HCEC 1CT (cell line): ENCODE results near the gene ASPHD1.
"Not testable (repeated sequence)": the region's sequence is repeated elsewhere in the genome, so short reads cannot be mapped to it uniquely, and the experiment has no call there.

Source experiments
- DNase-seq: peaks from one replicate; pipeline ENCODE4 v3.0.0-alpha.2; 2017

The ASPHD1 gene, protein sequence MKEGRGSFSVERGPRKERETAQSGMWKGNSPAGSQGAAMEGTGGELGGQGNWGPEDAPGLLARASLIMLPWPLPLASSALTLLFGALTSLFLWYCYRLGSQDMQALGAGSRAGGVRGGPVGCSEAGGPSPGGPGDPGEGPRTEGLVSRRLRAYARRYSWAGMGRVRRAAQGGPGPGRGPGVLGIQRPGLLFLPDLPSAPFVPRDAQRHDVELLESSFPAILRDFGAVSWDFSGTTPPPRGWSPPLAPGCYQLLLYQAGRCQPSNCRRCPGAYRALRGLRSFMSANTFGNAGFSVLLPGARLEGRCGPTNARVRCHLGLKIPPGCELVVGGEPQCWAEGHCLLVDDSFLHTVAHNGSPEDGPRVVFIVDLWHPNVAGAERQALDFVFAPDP

DNA sequence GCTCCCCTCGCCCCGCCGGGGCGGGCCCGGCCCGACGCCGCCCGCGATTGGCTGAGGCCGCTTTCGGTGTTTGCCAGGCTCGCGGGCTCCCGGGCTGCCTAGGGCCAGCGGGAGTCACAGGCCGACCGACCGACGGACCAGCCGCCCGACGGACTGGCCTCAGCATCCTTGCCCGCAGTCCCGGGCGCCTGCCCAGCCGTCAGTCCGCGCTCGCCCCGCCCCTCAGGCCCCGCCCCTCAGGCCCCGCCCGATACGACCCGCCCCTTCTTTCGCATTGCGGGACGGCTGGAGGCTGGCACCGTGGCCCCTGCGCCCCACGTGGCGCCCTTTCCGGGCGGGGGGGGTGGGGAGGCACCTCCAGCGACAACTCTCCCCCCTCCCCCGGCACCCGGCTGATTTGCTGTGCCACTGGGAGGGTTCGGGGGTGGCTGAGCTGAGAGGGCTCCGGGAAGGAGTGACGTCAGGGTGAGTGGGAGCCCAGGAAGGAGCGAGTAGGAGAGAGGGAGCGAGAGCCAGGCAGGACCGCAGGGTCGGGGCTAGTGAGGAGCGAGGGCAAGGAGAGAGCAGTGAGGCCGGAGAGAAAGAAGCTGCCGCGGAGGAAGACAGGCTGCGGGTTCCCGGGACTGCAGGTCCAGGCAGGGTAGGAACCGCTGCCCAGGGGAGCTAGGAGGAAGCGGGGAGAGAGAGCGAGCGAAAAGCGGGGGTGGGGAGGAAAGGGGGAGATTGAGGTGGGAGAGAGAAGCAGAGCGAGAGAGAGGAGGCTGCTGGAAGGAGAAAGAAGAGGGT is at the start of gene ASPHD1:
Gene ASPHD1, plus strand, starts transcription at position 387 of the 786 bp plus-strand sequence. CDS start 484 bp downstream, outside the sequence.
- peak; percentile 77 for DNase-seq

DNA sequence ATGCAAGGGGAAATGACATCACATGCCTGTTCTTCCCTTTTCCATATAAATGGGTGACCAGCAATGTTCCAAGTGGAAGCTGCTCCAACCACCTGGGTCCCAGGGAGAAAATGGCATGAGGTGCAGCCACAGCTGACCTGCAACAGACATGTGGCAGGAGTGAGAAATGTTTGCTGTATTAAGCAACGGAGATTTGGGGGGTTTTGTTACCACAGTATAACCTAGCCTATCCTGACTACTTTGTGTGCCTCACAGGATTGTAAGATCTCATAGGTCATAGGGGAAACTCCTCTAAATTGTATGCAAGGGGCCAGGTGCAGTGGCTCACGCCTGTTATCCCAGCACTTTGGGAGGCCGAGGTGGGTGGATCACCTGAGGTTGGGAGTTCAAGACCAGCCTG is 49.3 kb upstream of the ASPHD1 start:
- DNase-seq = no peak

DNA sequence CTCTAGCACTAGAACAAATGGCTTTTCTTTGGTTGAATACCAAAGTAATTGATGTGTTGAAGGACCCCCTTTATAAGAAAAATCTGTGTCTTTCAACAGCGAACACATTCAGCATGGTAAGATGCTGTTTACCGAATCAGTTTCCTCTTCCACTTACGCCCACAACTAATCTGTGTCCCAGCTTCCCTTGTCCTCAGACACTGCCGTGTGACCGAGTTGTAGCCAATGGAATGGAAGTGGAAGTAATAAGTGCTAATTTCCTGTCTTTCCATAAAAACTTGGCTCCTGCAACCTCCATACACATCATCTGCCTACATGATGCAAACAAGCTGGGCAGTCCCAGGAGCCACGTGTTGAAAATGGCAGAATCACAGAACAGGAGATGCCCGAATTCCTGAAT is 47.6 kb upstream of the ASPHD1 start:
- peak; percentile 54 for DNase-seq

DNA sequence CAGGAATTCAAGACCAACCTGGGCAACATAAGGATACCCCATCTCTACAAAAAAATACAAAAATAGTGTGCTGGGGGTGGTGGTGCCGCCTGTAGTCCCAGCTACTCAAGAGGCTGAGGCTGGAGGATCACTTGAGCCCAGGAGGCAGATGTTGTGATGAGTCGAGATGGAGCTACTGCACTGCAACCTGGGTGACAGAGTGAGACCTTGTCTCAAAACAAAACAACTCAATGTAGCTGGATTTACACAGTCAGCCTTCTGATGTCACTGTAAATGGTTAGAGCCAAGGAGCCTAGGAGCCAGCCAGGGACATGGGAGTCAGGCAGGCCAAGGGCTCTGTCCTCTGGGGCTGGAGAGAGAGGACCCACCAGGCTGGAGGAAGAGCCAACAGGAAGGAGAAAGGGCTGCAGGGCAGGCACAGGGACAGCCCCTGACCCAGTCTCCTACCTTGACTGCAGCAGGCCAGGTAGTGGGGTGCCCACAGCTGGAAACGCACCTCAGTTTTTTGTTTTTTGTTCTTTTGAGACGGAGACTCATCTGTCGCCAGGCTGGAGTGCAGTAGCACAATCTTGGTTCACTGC is 45.7 kb upstream of the ASPHD1 start:
- no peak for DNase-seq

DNA sequence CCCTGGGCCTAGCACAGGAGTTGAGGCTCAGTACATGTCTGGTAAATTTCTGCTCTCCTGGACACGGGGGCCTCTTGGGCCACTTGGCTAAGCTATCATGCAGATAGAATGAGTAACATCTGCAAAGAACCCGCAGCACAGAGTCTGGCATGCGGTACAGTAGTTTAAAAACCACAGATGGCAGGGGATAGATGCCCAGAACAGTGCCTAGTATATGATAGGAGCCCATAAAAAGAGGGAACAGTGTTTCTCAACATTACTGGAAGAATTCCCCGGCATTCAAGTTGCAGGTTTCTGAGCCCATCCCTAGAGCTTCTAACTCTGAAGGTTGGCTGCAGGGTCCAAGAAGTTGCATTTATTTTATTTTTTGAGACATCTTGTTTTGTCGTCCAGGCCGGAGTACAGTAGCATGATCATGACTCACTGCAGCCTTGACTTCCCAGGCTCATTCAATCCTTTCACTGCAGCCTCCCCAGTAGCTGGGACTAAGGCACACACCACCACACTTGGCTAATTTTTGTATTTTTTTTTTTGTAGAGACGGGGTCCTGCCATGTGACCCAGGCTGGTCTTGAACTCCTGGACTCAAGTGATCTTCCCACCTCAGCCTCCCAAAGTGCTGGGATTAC is 43.0 kb upstream of the ASPHD1 start:
- peak; percentile 26 for DNase-seq

DNA sequence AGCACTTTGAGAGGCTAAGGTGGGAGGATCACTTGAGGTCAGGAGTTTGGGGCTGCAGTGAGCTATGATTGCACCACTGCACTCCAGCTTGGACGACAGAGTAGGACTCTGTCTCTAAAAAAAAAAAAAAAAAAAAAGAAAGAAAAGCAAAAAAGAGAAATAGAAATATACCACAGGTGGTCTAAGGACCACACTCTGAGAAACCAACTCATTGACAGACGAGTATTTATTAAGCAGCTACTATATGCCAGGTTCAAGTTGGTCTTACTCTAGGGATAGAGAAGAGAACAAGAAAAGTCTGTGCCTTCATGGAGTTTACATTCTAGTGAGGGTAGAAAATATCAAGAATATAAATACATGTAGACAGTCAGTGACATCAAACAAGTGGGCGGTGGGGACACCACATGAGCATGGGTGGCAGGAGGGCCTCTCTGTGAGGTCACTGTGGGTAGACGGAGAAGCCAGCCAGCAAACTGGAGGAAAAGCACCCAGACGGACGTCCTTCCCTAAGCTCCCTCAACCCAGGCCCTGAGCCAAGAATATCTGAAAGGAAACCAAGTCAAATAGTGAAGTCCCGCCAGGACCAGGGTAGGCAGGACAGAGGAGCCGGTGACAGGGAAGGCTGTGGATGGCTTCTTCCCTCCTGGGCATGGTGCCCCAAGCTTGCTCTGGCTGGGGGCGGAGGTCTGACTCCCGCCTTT is 42.0 kb upstream of the ASPHD1 start:
- DNase-seq = no peak

DNA sequence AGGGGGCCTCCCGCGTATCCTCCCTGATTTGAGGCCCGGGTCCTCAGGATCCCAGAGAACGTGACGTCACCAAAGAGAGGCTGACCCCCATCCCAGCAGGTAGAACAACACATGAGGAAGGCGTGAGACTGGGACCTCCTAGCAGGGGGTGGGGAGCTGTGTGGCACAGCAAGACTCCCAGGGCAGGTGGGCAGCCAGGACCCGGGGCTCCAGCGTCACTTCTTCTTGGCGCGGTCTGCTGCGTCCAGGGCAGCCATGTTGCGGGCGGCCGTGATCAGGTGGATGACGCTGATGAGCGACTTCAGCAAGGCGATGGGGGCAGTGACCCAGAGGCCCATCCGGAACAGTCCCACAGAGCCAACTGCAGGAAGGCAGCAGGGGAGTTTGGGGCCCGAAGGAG is 41.3 kb upstream of the ASPHD1 start:
- no peak for DNase-seq

DNA sequence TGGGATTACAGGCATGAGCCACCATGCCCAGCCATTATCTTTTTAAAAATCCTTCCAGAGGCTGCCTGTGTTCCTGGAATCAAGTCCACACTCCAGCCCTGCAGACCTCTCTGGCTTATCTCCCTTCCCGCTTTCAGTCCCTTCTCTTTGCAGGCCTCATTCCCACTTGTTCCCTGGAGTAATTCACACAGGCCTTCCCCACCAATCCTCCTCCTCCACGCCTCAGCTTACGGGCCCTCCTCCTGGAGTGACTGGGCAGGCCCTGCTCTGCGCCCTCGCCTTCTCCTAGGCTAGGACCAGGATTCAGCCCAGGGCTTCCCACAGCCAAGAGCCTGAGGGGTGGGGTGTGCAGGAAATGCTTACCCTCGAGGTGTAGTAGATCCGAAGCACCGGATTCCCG is 40.1 kb upstream of the ASPHD1 start:
- no peak for DNase-seq

DNA sequence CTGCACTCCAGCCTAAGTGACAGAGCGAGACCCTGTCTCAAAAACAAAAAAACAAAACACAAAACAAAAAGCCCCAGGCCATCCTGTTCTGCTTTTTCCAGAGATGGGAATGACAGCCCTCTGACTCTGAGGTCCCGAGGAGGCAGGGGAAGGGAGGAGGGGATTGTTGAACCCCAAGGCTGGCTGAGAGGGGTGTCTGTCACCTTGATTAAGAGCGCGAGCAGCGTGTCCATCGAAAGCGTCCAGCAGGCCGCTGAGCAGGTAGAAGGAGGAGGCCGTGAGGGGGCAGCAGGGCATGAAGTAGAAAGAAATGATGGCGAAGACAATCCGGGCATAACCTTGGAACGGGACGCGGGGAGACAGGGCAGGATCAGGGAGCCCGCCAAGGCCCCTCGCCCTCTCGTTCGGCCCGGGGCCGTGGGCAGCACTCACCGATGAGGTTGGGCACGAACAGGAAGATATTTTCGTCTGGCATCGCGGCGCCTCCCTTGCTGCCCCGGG is 37.9 kb upstream of the ASPHD1 start:
- DNase-seq = no peak

DNA sequence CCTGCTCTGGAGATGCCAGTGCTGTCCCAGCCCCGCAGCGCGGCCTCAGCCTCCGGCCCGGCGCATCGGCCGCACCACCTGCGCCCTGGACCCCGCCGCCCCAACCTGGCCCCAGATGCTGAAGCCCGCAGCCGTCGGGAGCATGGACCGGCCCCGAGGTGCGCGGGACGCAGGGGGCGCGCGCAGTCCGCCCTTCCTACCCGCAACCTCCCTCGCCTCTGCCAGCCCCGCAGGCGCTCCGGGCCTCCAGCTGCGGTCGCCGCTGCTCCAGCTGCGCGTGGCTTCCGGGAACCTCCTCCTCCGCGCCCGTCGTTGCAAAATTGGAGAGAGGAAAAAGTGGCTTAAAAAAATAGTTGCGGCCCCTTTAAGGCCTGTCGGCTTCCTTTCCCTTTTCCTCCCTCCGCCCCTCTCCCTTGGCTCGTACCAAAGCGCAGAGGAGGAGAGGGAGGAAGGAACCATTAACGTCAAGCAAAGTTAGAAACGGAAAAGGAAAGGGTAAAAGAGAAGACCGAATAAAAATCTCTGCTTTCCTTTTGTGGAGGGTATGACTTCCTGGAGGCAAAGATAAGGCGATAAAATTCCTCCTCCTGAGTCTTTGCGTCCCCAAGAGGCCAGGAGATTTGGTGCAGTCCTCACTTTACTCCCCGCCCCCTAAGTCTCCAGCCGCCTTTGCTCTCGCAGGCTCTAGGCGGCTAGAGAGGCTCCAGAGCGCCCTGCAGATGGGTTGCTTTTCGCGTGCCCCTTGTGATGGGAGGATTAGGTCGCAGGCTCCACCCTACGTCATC is 37.2 kb upstream of the ASPHD1 start, which contains the start of gene CDIPT:
Gene CDIPT, minus strand, starts transcription at position 343 of the 785 bp plus-strand sequence. CDS start 369 bp downstream, outside the sequence.
- DNase-seq = peak; percentile 98

DNA sequence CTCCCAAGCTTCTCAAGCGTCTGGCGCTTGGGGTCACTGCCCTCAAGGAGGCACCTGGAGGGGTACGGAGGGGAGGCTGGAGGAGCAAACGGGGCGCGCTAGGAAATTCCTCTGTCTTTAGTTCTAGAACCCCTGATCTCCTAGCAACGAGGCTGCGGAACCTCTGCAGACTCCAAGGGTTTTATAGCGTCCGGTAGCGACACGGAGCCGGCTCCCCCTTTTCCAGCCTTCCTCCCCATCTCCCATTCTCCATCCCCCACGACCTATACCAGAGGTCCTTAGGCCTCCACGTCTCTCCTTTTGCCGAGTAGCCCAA is 36.7 kb upstream of the ASPHD1 start:
- DNase-seq = no peak

DNA sequence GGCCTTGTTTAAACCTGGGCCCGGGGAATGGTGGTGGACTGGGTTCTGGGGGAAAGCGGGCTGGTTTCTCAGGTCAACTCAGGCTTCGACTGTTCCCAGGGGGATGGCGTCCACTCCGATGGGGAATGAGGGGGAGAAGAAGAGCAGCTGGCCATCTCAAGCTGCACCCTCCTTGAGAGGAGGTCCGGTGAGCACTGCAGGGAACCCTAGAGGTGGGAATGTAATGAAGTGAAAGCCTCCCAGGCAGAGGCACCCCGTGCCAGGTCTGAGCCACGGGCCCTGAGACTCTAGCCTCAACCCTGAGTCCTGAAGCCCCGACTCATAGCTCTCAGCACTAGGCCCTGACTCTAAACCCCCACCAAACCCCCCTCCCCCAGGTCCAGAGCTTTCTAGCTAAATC is 36.1 kb upstream of the ASPHD1 start:
- DNase-seq = no peak

DNA sequence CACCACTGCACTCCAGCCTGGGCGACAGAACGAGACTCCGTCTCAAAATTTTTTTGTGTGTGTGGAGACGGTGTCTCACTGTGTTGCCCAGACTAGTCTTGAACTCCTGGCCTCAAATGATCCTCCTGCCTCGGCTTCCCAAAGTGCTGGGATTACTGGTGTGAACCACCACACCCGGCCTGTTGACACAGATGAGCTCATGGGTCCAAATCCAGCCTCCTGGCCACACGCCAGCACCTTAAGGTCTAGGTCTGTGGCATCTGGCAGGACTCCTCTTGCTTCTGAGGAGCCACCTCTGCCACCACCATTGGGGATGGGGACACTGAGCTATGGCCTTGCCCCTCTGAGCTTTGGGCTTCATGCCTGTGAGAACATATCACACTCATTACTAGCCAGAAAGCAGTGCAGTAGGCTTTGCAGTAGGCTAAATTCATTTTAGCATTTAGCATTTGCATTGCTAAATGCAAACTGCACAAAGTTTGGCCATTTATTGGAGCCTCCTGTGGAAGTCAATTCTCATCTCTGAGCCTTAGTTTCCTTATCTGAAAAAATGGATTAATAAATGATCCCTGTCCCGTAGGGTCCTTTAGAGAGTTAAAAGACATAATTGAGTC is 31.8 kb upstream of the ASPHD1 start:
- DNase-seq = no peak

DNA sequence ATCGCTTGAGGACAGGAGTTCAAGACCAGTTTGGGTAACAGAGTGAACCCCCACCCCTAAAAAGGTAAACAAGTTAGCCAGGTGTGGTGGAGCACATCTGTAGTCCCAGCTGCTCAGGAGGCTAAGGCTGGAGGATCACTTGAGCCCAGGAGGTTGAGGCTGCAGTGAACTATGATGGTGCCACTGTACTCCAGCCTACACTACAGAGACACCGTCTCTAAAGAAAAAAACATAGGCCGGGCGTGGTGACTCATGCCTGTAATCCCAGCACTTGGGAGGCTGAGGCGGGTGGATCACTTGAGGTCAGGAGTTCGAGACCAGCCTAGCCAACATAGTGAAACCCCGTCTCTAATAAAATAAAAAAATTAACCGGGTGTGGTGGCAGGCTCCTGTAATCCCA is 31.2 kb upstream of the ASPHD1 start:
- not testable (repeated sequence) for DNase-seq

DNA sequence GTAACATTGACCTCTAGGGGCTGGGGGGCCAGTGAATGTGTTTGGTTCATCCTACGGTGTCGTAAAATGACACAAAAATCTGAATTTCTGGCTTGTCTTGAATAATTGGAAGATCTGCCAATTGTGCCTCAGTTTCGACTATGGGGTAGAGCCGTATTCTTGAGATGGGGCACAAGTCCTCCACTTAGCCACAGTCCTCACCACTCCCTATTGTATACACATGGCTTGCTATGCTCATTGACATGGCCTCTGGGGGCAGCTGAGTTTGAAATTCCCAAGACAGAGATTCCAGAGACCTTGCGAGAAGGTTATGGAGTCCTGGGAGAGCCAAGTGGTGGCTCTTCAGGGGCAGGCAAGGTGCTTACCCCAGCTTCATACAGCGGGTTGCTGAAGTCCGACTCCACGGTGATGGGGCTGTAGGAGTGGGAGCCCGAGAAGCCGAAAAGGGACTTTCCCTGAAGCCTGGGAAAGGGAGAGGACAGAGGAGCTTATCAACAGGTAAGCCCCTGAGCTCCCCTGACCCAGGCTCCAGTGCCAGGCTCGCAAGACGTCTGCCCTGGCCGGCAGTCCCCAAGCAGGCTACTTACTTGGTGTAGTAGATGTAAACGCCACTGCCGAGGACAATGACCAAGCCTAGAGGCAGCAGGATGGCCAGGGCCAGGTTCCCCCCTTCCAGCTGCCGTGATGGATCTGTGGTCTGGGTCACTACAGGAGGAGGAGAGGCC is 28.3 kb upstream of the ASPHD1 start:
- DNase-seq = no peak

DNA sequence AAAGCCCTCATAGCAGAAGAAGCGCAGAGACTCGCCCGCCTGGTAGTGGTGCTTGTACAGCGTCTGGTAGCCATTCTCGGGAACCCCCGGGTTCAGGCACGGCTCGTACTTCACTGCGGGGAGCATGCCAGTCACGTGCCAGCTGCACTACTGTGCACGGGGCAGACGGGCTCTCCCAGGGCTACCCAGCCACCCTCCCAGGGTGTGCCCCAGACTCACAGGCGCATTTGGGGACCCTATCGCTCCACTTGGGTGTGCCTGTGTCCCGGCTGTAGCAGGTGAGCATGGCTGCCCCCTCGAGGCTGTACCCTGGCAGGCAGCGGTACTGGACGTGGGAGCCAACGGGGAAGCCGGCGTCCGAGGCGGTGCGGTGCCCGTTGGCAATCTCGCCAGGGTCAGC is 27.0 kb upstream of the ASPHD1 start:
- no peak for DNase-seq

DNA sequence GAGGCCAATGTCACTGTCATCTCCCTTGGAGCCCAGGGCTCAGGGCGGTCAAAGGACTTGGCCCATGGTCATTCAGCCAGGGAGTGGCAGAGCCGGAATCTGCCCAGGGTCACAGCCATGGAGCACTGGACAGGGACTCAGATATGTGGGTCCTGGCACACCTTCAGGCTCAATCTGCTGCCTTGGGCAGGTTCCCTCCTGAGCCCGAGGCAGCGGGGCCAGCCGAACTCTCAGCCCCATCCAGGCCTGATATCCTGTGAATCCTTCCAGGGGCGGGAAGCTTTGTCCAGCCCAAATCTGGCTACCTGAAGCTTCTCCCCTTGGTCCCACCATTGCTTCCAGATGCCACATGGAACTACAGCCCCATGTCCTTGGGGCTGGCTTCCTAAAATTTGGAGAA is 25.1 kb upstream of the ASPHD1 start:
- no peak for DNase-seq

DNA sequence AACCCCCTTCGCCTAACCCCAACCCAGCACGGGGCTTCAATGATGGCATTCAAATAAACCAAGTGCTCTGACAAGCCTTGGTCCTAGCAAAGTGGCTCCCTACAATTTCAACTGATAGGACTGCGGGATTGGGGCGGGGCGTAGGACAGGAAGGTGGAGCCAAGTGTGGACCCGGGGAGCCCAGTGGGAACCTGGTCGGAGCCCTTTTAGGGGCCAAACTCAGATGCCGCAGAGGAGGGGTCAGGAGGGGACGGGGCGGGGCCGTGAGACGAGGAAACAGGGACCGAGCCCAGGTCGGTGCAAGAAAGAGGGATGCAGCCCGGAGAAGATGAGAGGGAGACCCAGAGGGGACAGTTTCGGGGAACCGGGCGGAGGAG is 24.1 kb upstream of the ASPHD1 start:
- DNase-seq = no peak

DNA sequence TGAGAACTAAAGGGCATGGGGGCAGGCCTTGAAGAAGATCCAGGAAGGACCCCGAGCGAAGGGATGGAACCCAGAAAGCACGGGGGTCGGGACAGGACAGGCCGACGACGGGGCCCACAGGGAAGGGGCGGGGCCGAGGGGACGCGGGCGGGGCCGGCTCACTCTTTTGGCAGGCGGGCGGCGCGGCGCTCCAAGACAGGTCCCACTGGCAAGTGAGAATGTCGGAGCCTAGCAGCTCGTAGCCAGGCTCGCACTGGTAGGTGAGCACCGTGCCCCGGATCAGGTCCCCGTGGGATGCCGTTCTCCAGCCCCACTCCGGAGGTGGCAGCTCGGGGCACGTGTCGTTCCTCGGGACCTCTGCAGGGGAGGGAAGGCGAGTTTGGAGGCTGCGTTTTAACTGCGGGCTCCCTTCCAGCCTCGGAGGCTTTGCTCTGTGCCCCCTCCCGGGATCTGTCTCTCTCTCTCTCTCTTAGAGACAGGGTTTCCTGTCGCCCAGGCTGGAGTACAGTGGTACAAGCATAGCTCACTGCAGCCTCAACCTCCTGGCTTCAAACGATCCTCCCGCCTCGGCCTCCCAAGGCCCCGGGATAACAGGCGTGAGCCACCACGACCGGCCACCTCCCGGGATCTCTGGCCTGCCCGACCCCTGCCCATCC is 23.6 kb upstream of the ASPHD1 start:
- no peak for DNase-seq
